GM21528 (cell line): ENCODE data around the gene TAS2R41.
"Not testable (repeated sequence)": the region's sequence is repeated elsewhere in the genome, so short reads cannot be mapped to it uniquely, and the experiment has no call there.

Source experiments
- ATAC-seq: cut with Tn5 transposase; IDR thresholded peaks from one replicate; pipeline ENCODE4 v1.9.1; 2021; ENCODE audit warnings: mild to moderate bottlenecking, moderate library complexity; ENCODE audit not compliant: unreplicated experiment, low FRiP score

The TAS2R41 gene

DNA sequence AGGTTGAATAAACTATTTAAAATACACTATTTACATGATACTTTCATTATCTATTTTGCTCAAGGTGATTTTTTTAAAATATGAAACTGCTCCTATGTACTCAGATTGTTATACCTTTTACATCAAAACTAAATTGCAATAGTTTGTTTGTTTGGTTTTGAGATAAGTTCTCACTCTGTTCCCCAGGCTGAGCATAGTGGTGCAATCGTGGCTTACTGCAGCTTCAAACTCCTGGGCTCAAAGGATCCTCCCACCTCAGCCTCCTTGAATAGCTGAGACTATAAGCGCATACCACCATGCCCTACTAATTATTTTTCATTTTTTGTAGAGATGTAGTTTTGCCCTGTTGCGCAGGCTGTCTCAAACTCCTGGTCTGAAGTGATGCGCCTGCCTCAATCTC lies 21.7 kb upstream of the TAS2R41 start:
- ATAC-seq, result no peak

DNA sequence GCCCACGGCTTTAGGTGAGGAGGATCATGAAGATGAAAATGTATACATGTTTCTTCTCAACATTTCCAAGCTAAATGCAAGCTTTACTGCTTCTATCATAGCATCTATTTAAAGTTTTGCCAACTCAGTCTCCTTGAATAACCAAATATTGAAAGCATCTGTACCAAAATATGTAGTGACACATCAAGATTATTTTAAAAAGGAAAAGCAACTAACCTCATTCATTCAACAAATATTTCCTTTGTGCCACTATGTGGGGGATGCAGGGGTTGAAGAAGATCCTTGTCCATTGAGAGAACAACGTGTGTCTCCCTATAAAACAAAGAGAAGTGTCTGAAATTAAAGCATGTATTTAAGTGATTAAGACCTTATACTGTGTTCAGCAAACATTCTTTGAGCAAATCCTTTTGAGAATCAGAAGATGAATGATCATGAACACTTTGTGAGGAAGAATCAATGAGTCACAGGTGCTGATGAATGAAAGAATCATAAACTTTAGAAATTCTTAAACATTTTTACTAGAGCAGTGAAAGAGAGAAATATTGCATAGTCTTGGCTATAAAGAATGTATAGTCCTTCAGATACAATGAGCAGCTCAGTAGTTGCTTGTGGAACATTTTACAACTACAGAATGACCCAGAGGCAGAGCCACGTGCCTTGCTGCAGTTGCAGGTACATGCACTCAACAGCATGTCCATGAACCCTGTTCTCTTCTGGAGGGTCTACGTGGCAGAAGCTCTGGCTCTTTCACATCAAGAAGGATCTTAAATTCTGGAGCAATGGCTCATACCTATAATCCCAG lies 20.5 kb upstream of the TAS2R41 start:
- ATAC-seq, result no peak

DNA sequence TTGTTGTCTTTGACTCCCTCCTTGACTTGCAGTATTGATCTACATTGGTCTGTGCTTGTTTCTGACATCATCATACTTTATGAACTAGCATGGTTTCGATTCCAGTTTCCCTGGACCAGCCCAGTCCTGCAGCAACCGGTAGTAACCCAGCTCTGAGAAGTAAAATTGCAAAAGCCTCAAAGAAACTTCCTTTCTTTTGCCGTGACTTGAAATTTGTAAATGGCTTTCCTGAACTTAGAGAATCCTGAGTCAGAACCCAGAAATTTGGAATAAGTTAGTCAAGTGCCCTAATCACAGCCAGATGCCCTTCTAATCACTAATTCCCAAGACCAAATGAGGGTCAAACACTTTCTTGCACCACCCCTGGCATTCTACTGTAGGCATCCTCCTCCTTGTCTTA lies 19.4 kb upstream of the TAS2R41 start:
- no peak for ATAC-seq

DNA sequence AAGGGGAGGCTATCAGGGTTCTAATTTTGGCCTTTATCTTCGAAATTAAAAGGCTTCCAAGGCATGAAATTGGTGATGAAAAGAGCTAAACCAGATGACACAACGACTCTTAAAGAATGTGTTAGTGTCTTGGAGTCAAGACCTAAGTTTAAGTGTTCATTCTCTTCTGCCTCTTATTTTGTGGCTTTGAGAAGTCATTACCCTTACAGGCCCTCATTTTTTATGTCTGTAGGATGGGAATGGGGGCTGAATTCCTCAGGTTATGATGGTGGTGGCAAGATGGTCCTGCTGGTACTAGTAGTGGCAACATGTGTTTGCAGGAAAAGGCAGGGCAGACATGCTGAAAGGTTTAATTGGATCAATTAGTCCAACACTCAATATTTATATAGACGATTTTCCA lies 19.0 kb upstream of the TAS2R41 start:
- ATAC-seq, result no peak

DNA sequence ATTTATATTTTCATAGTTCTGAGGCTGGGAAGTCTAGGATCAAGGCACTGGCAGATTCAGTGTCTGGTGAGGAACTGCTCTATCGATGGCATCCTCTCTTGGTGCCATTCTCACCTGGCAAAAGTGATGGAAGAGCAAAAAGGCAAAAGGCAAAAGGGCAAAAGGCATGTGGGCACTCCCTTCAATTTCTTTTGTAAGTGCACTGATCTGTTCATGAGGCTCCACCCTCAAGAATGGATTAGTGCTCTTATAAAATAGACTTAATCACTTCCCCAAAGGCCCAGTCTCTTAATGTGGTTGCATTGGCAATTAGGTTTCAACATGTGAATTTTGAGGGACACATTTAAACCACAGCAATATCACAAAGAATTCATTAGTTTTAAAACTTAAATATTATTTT lies 18.3 kb upstream of the TAS2R41 start:
- ATAC-seq, result no peak

DNA sequence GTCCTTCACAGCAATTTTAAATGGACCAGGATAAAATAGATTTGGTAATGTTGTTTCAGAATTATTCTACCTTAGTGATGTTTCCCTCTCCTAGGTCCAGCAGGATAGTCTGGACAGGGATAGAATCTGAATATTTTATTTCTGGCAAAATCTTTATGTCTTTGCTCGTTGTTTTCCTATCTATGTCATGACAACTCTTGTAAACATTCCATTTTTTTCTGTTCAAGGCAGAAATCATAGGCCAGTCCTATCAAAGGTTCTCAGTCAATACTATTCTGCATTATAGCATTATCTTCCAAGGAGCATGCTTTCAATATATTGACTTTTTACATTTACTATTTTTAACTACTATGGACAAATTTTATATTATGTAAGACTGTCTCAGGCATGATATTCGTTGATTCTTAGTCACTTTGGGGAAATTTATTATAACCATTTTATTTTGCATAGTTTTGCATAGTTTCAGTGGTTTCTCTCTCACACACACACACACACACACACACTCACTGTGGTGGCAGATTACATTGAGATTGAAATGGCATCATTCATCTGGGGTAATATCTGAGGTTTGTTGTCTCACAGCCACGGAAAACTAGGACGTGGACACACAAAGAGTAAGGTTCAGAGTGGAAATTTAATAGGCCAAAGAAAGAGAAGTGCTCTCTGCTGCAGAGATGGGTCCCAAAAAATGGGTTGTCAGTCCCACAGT lies 17.2 kb upstream of the TAS2R41 start:
- ATAC-seq, result no peak

DNA sequence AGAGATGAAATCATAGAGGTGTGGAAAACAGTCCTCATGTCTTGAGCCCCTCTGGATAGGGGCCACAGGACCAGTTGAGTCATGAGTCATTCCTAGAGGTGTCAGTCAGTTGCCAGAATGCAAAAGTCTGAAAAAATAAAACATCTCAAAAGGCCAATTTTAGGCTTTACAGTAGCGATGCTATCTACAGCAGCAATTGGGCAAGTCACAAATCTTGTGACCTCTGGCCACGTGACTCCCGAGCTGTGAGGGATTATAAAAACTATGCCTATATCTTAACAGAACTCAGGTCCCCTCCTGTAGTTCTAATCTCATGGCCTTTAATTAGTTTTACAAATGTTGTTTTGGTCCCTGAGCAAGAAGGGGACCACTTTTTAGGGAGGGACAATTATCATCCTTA lies 15.6 kb upstream of the TAS2R41 start:
- no peak for ATAC-seq

DNA sequence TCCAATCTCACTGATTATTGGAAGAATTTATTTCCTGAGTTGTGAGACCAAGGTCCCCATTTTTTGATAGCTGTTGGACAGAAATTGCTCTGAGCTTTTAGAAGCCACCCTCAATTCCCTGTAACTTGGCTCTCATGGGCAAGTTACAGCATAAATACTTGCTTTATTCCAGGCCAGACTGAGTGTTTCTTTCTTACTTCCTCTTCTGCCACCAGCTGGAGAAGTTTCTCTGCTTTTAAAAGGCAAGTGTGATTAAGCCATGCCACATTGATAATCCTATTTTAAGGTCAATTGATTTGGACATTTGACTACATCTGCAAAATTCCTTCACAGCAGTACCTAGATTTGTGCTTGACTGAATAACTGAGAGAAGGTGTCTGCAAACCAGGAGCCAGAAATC lies 14.1 kb upstream of the TAS2R41 start:
- no peak for ATAC-seq

DNA sequence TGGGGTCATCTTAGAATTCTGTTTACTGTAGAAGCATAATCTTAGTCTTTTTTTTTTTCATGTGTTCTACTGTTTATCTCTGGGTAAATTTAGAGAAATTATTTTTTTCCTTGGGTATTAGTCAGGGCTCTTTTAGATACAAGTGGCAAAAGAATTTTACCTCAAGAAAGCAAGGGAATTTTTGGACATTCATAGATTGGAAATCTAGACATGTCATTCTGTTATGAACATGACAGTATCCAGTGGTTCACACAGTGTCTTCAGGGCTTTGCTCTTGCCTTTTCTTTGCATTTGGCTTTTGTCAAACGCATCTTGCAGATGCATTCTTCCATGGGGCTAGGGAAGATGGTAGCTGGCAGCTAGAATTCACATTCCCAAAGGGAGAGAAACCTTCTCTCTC lies 13.7 kb upstream of the TAS2R41 start:
- no peak for ATAC-seq

DNA sequence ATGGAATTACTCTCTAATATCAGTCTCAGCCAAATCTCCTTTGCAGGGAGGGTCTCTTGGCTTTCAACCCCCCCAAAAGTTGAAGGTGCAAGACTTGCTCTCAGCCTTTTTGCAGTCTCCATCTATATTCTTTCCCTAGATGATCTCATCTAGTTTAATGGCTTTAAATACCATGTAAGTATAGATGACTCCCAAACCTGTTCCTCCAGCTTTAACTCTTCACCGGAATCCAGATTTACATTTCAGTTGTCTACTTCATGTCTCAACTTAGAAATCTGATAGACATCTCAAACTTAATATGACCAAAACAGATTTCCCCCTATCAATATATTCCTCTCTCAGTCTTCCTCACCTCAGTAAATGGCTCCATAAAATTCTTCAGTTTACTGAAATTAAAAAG lies 9.9 kb upstream of the TAS2R41 start:
- no peak for ATAC-seq

DNA sequence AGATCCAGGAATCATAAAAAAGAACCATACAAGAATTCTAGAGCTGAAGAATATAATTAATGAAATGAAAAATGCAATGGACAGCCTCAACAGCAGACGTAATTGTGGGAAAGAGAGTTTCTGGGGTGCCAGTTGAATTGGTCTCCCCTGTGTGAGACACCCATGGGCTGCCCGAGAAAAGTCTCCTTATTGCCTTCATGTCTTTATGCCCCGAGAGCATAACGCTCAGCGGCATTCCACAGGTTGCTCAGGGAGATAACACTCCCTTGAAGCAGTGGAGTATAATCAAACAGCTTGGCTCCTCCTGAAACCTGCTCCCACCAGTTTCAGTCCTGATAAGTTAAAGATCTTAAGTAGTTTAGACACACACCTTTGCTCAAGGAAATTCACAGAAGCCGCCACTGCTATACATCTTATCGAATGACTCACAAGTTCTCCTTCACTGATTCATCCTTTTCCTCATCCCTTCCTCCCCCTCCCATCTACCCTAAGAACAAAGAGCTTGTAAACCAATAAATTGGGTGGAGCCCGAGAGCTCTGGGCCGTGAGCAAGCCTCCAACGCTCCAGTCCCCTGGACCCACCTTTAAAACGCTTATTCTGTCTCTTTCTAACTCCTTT lies 5.5 kb upstream of the TAS2R41 start:
- ATAC-seq, result not testable (repeated sequence)

DNA sequence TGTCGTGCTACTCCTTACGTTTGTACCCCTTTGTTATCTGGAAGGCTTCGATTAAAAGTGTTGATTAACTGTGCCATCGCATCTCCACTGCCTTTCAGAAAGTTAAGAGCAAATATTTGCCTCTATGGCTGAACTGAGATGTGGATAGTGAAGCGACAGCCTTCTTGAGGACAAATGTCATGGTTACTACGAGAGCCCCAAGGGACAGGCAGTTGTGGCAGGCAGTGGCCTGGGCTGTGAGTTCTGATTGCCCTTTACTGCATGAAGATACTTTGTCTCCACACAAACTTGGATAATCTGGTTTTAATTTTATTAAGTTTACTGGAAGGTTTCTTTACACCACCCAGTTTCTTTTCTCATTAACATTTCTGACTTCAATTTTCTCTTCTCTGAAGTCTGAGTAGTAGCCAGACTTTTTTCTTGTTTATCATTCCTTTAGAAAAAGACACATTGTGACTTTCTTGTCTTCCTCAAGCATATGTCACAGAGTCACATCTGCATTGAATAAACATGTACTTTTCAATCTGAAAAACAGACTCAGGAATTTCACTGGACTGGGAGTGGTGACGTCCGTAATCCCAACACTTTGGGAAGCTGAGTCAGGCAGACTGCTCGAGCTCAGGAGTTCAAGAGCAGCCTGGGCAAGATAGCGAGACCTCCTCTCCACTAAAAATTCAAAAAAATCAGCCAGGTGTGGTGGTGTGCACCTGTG lies 1.5 kb downstream of the TAS2R41 start:
- ATAC-seq, result no peak

DNA sequence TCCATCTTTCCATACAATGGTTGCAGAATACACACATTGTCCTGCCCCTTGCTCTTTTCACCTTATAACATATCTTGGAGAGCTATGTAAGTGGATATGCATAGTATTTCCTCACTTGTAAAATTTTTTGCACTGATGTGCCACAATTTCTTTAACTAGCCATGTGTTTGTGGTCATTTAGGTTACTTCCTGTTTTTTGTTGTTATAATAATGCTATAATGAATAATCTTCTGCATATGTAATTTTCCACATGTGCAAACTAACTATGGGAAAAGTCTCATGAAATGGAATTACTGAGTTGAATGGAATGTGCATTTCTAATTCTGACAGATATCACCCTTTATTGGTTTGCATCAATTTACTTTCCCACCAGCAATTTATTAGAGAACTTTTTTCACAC lies 2.8 kb downstream of the TAS2R41 start:
- no peak for ATAC-seq

DNA sequence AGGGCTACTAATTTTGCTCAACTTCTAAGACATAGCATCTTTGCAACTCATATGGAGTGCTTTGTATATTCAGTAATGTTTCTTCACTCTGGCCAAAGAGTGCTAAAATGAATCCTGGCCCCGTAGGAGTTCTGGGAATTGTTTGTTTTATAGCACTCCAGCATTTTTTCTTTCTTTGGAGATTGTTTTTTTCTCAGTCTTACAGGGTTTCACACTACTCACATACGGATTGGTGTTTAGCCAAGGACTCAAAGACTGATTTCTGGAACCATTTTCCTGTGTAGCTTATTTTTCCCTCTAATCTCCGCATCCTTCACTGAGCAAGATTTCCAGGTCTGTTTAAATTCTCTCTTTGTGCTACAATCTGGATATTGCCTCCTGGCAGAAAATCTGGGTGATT lies 6.4 kb downstream of the TAS2R41 start:
- no peak for ATAC-seq

DNA sequence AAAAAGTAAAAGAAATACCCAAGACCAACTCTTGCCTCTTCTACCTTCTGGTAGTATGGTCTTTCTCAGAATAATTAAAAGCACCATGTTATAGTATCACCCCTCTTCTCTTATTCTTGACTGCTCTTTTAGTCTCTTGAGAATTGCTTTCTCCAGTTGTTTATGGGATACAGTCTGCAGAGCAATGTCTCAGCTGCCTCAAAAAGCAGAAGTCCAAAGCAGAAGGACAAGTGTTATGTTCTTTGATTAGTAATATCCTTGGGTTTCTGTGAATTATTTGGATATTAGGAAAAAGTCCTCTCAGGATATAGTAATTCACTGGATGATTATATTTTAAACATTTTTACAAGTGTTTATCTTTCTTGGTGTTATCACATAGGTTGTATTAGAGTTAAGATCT lies 7.4 kb downstream of the TAS2R41 start:
- ATAC-seq, result no peak

DNA sequence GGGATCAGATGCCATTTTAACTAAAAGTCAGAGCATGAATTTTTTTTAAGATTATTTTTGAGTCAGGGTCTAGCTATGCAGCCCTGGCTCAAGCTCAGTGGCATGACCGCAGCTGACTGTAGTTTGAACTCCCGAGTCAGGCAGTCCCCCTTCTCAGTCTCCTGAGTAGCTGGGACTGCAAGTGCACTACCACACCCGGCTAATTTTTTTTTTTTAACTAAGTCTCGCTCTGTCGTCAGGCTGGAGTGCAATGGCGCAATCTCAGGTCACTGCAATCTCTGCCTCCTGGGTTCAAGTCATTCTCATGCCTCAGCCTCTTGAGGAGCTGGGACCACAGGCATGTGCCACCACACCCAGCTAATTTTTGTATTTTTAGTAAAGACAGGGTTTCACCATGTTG lies 7.8 kb downstream of the TAS2R41 start:
- no peak for ATAC-seq

DNA sequence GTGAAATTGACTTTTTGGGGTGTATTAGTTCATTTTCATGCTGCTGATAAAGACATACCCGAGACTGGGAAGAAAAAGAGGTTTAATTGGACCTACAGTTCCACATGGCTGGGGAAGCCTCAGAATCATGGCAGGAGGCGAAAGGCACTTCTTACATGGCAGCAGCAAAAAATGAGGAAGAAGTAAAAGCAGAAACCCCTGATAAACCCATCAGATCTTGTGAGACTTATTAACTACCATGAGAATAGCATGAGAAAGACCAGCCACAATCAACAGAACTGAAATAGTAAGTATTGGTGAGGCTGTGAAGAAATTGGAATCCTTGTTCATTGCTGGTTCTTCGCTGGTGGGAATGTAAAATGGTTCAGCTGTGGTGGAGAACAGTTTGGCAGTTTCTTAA lies 8.6 kb downstream of the TAS2R41 start:
- ATAC-seq, result not testable (repeated sequence)

DNA sequence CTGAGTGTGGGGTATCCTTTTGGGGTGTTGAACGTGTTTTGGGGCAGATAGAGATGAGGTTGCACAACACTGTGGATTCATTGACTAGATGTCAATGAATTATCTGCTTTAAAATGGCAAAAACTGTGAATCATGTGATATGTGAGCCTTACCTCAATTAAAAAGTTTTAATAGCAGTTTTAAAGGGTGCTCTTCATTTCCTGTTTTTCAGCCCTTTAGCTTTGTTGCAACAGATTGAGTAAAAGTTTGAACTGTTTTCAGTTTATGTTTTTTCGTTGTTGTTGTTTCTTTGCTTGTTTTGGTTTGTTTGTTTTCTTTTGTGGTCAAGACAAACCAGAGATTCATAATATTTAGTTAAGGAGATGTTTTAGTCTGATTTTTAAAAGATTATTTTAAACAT lies 9.4 kb downstream of the TAS2R41 start:
- ATAC-seq, result no peak

DNA sequence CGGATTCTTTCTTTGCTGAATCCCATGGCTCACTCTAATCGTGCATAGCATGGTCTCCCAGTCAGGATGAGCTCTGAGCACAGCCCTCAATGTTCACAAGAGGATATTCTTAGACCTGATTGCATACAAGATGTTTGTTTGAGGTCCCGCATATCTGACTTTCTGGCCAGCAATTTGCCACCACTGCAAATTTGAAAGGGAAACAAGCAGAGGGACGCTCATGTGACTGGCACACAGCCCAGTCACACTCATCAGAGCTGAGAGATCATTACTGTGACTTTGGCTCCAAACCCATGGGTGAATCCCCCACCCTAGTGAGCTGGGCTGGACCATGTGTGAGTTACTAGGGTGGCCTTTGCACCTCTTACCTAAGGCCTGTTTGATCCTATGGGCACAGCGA lies 9.9 kb downstream of the TAS2R41 start:
- no peak for ATAC-seq

DNA sequence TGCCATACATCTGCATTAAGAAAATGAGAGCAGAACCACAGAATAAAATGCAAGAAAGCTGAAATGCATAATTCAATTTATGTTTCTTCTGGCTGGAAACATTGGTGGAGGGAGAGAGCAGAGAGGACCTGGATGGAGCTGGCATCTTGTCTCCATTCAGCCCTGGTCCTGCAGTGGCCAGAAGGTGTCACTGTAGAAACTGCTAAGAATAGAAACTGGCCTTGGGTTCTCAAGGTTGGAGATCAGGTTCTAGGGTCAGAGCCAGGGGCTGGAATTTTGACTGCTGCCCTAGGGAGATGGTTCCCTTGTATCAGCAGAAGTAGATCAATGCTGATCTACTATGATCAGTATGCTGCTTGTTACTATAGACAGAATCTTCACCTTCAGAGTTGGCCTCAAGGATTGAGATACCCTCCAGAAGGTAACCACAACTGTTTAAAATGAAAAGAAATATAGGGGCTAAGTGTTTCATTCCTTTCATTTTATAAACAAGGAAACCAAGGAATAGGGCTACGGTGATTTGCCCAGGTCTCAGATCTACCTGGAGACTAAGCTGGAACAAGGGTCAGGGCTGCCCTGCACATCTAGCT lies 13.1 kb downstream of the TAS2R41 start:
- ATAC-seq, result no peak

DNA sequence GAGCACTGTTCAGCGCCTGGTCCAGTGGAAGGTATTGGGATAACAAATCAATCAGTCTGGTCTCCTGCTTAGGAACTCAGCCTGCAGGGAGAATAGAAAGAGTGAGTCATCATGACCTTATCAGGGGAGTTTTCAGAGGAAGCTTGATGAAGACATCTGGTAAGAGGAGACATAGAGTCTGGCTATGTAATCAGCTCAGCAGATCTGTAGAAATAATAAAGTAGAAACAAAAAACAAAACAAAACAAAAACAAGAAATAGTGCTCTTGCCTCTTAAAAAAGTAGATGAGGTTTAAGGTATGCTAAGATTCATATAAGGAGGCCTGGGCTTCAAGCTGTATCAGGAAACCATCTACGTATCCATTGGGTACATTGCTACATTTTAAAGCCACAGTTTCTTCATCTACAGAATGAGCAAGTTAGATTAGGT lies 14.4 kb downstream of the TAS2R41 start:
- no peak for ATAC-seq
